AG04449 (cell line): ENCODE data around the gene KCNMA1.

Experiments used
- CTCF ChIA-PET: fragments of 350-600 bp; formaldehyde crosslinking; extraction: SDS; loops from one replicate; lab custom pipeline; 2021; ENCODE audit warnings: antibody characterized with exemption; lab: Yijun Ruan, JAX
- POLR2A ChIA-PET: fragments of 400-600, 350-600 bp; formaldehyde crosslinking; extraction: SDS; loops from one replicate; lab custom pipeline; 2020; ENCODE audit warnings: antibody characterized with exemption, inconsistent platforms; lab: Yijun Ruan, JAX
- DNase-seq: peaks from one replicate; pipeline ENCODE4 v3.0.0-alpha.2; 2010; ENCODE audit warnings: low read depth, low spot score
- H3K4me3 ChIP-seq: 2 replicates; pipeline ENCODE4 v1.5.1; 2011; ENCODE audit warnings: low read depth, mild to moderate bottlenecking, control low read depth, low read length
- TF ChIP-seq, protein P1 (sequence below): IDR thresholded peaks from one replicate; pipeline ENCODE4 v1.5.1; 2011; ENCODE audit warnings: mild to moderate bottlenecking, moderate library complexity, low read length, control low read depth, inconsistent platforms; ENCODE audit not compliant: insufficient read depth; ENCODE audit errors: missing control alignments

Gene KCNMA1

DNA sequence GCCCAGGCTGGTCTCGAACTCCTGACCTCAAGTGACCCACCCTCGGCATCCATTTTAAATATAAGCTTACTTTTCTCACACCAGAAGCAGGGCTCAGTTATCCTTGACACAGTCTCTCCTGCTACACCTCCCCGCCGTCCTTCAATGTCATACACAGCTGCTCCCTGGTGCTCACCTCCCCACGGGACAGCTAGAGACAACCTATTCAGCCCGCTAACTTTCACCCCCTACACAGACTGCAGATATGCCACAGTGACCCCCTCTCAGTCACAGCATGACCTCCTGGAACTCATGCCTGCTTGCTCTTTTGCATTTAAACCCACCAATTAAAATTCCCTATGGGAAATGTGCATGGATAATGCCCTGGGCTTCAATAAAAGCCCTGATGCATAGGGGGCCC is 44.2 kb upstream of the KCNMA1 start:
- TF ChIP-seq, protein P1, sequence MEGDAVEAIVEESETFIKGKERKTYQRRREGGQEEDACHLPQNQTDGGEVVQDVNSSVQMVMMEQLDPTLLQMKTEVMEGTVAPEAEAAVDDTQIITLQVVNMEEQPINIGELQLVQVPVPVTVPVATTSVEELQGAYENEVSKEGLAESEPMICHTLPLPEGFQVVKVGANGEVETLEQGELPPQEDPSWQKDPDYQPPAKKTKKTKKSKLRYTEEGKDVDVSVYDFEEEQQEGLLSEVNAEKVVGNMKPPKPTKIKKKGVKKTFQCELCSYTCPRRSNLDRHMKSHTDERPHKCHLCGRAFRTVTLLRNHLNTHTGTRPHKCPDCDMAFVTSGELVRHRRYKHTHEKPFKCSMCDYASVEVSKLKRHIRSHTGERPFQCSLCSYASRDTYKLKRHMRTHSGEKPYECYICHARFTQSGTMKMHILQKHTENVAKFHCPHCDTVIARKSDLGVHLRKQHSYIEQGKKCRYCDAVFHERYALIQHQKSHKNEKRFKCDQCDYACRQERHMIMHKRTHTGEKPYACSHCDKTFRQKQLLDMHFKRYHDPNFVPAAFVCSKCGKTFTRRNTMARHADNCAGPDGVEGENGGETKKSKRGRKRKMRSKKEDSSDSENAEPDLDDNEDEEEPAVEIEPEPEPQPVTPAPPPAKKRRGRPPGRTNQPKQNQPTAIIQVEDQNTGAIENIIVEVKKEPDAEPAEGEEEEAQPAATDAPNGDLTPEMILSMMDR, result no peak
- ChIA-PET POLR2A (no interaction called here), CTCF (interaction anchor here (1.2 to 1.5 kb wide), 3 partner anchors 11 to 38 kb away, joined by 3 to 5 read pairs (median 3); no protein-coding TSS in a partner anchor)
- DNase-seq, result no peak
- H3K4me3 ChIP-seq, result no peak overlapping the region

DNA sequence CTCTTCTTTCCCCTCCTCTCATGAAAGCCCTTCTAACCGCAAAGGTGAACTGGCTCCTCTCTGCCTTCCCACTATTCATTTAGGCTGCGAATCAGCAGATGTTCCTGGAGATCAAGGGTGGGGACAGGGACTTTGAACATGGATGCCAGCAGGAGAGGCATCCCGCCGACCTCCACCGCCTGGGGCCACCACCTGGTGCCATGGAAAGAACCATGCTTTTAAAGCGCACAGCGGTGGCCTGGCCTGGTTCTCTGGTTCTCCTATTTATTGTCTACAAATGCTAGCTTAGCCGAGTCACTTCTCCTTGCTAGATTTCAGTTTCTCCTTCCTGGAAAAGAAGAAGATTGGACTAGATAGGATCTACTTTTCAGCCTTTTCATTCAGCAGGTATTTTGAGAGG is 43.2 kb upstream of the KCNMA1 start:
- CTCF ChIA-PET, result interaction anchor here (1.2 to 2.0 kb wide), 5 partner anchors 8 to 39 kb away, joined by 3 to 6 read pairs (median 3); no protein-coding TSS in a partner anchor
- POLR2A ChIA-PET, result no interaction called here
- TF ChIP-seq, protein P1, result no peak

DNA sequence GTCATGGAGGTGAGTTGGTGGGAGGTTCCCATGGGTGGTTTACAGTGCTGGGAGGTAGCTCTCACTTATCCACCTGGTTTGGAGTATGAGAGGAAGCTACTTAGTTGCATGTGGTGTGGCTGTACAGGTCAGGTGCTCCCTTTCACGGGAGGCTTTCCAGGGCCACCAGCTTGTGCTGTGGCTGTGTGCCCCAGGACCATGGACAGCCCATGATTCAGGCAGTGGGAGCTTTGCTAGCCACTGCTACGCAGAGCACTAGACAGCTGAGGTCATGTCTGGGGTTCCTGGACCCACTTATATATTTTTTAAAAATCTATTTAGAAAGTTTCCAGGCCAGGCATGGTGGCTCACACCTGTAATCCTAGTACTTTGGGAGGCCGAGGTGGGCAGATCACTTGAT is 42.5 kb upstream of the KCNMA1 start:
- TF ChIP-seq, protein P1, result no peak
- H3K4me3 ChIP-seq, result no peak overlapping the region
- ChIA-PET CTCF (interaction anchor here (1.2 to 2.0 kb wide), 2 partner anchors 9 to 33 kb away, joined by 3 to 6 read pairs; no protein-coding TSS in a partner anchor), POLR2A (no interaction called here)
- DNase-seq, result no peak

More for the DNA sequence above, 43.2 kb upstream of the KCNMA1 start:
- no peak overlapping the region for H3K4me3 ChIP-seq
- no peak for DNase-seq

DNA sequence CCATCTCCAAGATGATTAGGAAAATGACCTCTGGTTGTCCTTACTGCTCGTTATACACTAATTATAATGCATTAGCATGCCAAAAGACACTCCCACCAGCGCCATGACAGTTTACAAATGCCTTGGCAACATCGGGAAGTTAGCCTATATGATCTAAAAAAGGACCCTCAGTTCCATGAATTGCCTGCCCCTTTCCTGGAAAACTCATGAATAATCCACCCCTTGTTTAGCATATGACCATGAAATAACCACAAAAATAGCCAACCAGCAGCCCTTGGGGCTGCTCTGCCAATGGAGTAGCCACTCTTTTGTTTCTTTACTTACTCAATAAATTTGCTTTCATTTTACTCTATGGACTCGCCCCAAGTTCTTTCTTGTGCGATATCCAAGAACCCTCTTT is 41.6 kb upstream of the KCNMA1 start:
- ChIA-PET CTCF (no interaction called here), POLR2A (no interaction called here)
- TF ChIP-seq, protein P1, result no peak
- no peak for DNase-seq
- no peak overlapping the region for H3K4me3 ChIP-seq

DNA sequence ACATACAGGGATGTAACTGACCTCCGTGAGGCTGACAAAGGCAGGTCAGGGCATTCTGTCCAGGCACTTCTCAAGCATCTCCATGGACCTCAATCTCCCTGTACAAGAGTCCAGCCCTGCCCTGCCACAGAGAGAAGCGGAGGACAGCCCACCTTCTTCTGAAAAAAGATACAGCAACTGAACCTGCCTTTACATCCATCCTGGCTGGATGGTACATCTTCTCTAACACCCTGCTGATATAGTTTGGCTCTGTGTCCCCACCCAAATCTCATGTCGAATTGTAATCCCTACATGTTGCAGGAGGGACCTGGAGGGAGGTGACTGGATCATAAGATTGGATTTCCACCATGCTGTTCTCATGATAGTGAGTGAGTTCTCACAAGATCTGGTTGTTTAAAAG is 40.5 kb upstream of the KCNMA1 start:
- TF ChIP-seq, protein P1, result no peak
- CTCF ChIA-PET, result no interaction called here
- POLR2A ChIA-PET, result no interaction called here
- no peak overlapping the region for H3K4me3 ChIP-seq
- DNase-seq, result no peak

DNA sequence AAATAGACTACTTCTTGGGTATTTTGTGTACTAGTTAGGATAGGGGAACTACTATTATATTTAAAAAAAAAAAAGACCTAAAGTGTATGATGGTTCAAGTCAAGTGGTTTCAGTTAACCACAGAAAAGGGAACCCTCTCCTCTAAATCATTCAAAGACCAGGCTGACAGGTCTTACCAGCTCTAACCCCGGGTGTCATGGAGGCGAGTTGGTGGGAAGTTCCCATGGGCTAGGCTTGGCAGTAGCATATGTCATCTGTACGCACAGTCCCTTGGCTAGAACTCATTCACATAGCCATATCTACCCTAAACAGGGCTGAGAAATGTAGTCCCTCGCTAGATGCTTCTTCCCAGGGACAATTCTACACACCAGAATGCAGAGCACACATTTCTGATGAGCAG is 37.7 kb upstream of the KCNMA1 start:
- ChIA-PET CTCF (interaction anchor here (1.8 kb wide), 1 partner anchor 37 kb away, joined by 9 read pairs; no protein-coding TSS in a partner anchor), POLR2A (no interaction called here)
- DNase-seq, result no peak
- TF ChIP-seq, protein P1, result no peak
- no peak overlapping the region for H3K4me3 ChIP-seq
